Transverse colon (tissue), 4 donors: ENCODE data around the gene CYB5D1. TPM values are rescaled to one million over a fixed set of nuclear protein-coding genes. Genes with fewer than 3 reads are reported as not detected.

ENCODE experiments used
- DNase-seq: peaks from one replicate; pipeline ENCODE4 v3.0.0-alpha.2; 2019
- H3K27ac ChIP-seq, 4 donors: fragments of 200-600 bp; sonication (generic); 2 replicates each; pipeline ENCODE4 v1.5.1; 2016 to 2018; ENCODE audit warnings: inconsistent platforms in 4 of 4
- H3K27me3 ChIP-seq: fragments of 200-600 bp; sonication (generic); 2 replicates; pipeline ENCODE4 v1.5.1; 2017; ENCODE audit warnings: inconsistent platforms
- H3K36me3 ChIP-seq, 4 donors: fragments of 200-600 bp; sonication (generic); 2 replicates each; pipeline ENCODE4 v1.5.1; 2017 to 2019; ENCODE audit warnings: inconsistent platforms in 4 of 4
- H3K4me1 ChIP-seq, 4 donors: fragments of 200-600 bp; sonication (generic); 2 replicates each; pipeline ENCODE4 v1.5.1; 2017 to 2020; ENCODE audit warnings: inconsistent platforms in 4 of 4
- H3K4me3 ChIP-seq, 4 donors: fragments of 200-600 bp; sonication (generic); 1 replicate in 1 of 4; 2 replicates in 3 of 4; pipeline versions ENCODE4 v1.5.1 to v1.6.1; 2017 to 2019; ENCODE audit warnings: inconsistent platforms in 4 of 4
- H3K9me3 ChIP-seq, 2 donors: fragments of 200-600 bp; sonication (generic); 2 replicates each; pipeline ENCODE4 v1.5.1; 2017 to 2019; ENCODE audit warnings: inconsistent platforms in 2 of 2
- EP300 ChIP-seq: sonication (generic); formaldehyde crosslinking; IDR thresholded peaks from one replicate; pipeline ENCODE4 v1.6.1; 2017; ENCODE audit warnings: antibody characterized with exemption, low read depth
- POLR2A ChIP-seq: fragments of 450-650 bp; IDR thresholded peaks from one replicate; pipeline ENCODE4 v1.6.1; 2016; ENCODE audit warnings: antibody characterized with exemption, mild to moderate bottlenecking, moderate library complexity
- POLR2AphosphoS5 ChIP-seq, 3 donors: sonication (generic); formaldehyde crosslinking; IDR thresholded peaks; one replicate each; pipeline ENCODE4 v1.6.1; 2016; ENCODE audit warnings: antibody characterized with exemption in 3 of 3
- WGBS, 2 donors: methylation state at CpG; one replicate each; pipeline ENCODE4 v1.1.5; 2018; ENCODE audit warnings: low coverage in 1 of 2; 5-methylcytosine and 5-hydroxymethylcytosine counted together
- in situ Hi-C, 4 donors: fragments of 200-750 bp; cut with MboI; loops; one replicate each; pipeline versions ENCODE4 v1.15.0 to v1.15.1; 2017; ENCODE audit warnings: low sequenced_read_pairs in 3 of 4, low pct_ligation_motif_present in 1 of 4, low pct_unique_long_range_greater_than_20kb in 1 of 4
- intact Hi-C: fragments of 100-400 bp; cut with DNase I; formaldehyde crosslinking; loops from one replicate; pipeline ENCODE4 v1.15.1; 2023; ENCODE audit warnings: low total_unique reads
- total RNA-seq, 4 donors: library from RNA; depleted of rRNA; stranded (reverse); fragments of >200 nt; gene quantifications; one replicate each; pipeline ENCODE4 v1.1.0, GENCODE V29; 2016
- TF ChIP-seq, protein P1 (sequence below), 5 experiments: fragments of 200-600 bp in 3 of 5; fragments of 450-650 bp in 2 of 5; sonication (generic) in 3 of 5; IDR thresholded peaks; 1 replicate in 2 of 5; 2 replicates in 3 of 5; pipeline ENCODE4 v1.5.1; 2016 to 2017; ENCODE audit warnings: antibody characterized with exemption in 5 of 5, inconsistent platforms in 3 of 5, mild to moderate bottlenecking in 2 of 5, moderate library complexity in 1 of 5

CYB5D1 gene
- total RNA-seq, 4 donors from 2014 or later = 4.9 to 50.4 (median 9.6) TPM; not detected in 1

DNA sequence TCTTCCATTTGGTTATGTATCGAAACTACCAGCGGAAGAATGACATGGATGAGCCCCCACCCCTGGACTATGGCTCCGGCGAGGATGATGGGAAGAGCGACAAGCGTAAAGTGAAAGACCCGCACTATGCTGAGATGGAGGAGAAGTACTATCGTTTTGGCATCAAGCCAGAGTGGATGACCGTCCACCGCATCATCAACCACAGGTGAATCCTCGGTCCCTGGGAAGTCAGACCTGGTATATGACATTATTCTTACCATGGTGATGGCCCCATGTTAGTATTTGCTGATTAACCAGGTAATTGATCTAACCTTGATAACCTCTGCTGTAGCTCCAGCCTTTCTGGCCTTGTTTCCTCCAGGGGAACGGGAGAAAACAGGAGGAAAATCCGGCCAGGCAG, 39.3 kb downstream of the CYB5D1 start:
- Histone ChIP-seq H3K27me3 (no peaks in the 10 kb centered on the region), H3K36me3 (peaks cover 0 to 47% (median 23%) of the 10 kb centered on the region in 4 donors), H3K4me1 (no peaks in the 10 kb centered on the region), H3K9me3 (no peaks in the 10 kb centered on the region), H3K27ac (no peak overlapping the region), H3K4me3 (no peak overlapping the region)
- WGBS, 2 donors = 72 to 91% methylated on average over 7 to 13 of the region's 13 CpGs
- no peak for TF ChIP-seq POLR2AphosphoS5 (IDR thresholded peaks at IDR 0.05)
- no peak for TF ChIP-seq EP300
- TF ChIP-seq POLR2A = no peak
- TF ChIP-seq, protein P1, sequence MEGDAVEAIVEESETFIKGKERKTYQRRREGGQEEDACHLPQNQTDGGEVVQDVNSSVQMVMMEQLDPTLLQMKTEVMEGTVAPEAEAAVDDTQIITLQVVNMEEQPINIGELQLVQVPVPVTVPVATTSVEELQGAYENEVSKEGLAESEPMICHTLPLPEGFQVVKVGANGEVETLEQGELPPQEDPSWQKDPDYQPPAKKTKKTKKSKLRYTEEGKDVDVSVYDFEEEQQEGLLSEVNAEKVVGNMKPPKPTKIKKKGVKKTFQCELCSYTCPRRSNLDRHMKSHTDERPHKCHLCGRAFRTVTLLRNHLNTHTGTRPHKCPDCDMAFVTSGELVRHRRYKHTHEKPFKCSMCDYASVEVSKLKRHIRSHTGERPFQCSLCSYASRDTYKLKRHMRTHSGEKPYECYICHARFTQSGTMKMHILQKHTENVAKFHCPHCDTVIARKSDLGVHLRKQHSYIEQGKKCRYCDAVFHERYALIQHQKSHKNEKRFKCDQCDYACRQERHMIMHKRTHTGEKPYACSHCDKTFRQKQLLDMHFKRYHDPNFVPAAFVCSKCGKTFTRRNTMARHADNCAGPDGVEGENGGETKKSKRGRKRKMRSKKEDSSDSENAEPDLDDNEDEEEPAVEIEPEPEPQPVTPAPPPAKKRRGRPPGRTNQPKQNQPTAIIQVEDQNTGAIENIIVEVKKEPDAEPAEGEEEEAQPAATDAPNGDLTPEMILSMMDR (IDR thresholded peaks at IDR 0.05) = no peak
- DNase-seq = no peak
- intact Hi-C loops = no loop called here
- in situ Hi-C loops = no loop called here

DNA sequence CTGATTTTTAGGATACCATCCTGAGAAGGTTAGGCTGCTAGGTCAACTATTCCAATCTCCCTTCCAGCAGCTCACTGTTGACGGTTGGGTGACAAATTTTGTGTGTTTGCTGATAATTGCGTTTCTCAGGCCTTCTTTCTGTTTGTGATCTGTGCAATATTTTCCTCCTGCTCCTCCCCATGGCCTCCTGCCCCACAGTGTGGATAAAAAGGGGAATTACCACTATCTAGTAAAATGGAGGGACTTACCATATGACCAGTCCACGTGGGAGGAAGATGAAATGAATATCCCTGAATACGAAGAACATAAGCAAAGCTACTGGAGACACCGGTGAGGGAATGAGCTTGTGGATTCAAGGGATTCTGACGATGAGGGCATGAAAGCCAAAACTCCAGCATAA, 40.0 kb downstream of the CYB5D1 start:
- intact Hi-C loops (no loop called here), in situ Hi-C loops (no loop called here)
- DNase-seq = peak; percentile 27
- Histone ChIP-seq H3K4me1 (no peaks in the 10 kb centered on the region), H3K9me3 (no peaks in the 10 kb centered on the region), H3K4me3 (no peak overlapping the region), H3K36me3 (peaks cover 0 to 49% (median 24%) of the 10 kb centered on the region in 4 donors), H3K27ac (no peak overlapping the region), H3K27me3 (no peaks in the 10 kb centered on the region)
- TF ChIP-seq, protein P1 (IDR thresholded peaks at IDR 0.05) = peak; percentile 38 to 79 (median 53)
- TF ChIP-seq POLR2A = no peak
- WGBS, 2 donors = 43 to 44% methylated on average over 5 to 6 of the region's 6 CpGs

DNA sequence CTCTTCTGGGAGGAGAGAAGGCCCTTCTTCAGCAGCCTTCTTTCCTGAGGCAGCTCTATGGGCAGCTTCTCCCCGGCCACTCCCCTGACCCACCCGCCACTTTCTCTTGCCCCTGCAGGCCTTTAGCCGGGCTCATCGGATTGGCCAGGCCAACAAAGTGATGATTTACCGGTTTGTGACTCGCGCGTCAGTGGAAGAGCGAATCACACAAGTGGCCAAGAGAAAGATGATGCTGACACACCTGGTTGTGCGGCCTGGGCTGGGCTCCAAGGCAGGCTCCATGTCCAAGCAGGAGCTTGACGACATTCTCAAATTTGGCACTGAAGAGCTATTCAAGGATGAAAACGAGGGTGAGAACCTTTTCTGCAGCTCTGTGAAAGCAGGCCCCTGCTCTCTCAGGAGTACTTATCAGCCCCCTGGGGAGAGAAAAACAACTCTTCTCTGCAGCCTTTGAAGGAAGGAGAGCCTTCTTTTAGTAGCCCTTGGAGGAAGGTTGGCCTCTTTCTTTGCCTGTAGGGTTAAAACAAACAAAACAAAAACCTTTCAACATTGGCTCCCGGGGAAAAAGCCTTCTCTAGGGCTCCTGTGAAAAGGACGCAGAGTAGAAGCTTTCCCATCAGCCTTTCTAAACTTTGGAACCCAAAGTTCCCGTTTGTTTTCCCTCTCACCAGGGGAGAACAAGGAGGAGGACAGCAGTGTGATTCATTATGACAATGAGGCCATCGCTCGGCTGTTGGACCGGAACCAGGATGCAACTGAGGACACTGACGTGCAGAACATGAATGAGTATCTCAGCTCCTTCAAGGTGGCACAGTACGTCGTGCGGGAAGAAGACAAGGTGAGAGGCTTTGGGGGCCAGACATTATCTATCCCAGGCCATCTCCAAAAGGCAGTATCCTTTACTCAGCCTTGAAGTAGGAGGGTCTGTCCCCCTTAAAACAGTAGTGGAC, 45.6 kb downstream of the CYB5D1 start:
- WGBS, 2 donors = 86 to 94% methylated on average over 8 to 22 of the region's 22 CpGs
- intact Hi-C loops (no loop called here), in situ Hi-C loops (no loop called here)
- TF ChIP-seq POLR2AphosphoS5 (IDR thresholded peaks at IDR 0.05) (no peak), POLR2A (no peak), EP300 (no peak)
- TF ChIP-seq, protein P1 (IDR thresholded peaks at IDR 0.05) = no peak
- no peak for DNase-seq
- Histone ChIP-seq H3K27ac (no peak overlapping the region), H3K36me3 (peaks cover 0 to 74% (median 32%) of the 10 kb centered on the region in 4 donors), H3K4me3 (no peak overlapping the region), H3K27me3 (no peaks in the 10 kb centered on the region), H3K4me1 (no peaks in the 10 kb centered on the region), H3K9me3 (no peaks in the 10 kb centered on the region)

DNA sequence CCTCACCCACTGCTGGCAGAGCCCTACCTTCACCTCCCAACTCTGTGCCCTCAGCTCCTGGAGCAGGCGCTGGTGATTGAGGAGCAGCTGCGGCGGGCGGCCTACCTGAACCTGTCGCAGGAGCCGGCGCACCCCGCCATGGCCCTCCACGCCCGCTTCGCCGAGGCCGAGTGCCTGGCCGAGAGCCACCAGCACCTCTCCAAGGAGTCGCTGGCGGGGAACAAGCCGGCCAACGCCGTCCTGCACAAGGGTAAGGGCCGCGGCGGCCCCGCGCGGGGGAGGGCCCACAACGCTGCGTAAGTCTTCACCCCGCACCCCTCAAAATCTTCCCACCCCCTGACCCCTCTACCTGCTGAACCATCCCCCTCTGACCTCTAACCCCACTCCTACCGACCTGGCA, 51.3 kb downstream of the CYB5D1 start:
- intact Hi-C loops = no loop called here
- in situ Hi-C loops = no loop called here

More for the DNA sequence above, 51.3 kb downstream of the CYB5D1 start:
- Histone ChIP-seq H3K27ac (no peak overlapping the region), H3K4me3 (no peak overlapping the region), H3K9me3 (no peaks in the 10 kb centered on the region), H3K36me3 (peaks cover 0 to 45% (median 20%) of the 10 kb centered on the region in 4 donors), H3K4me1 (peaks cover 0 to 5% (median 0%) of the 10 kb centered on the region in 4 donors), H3K27me3 (no peaks in the 10 kb centered on the region)
- no peak for DNase-seq
- 94% methylated on average over 24 of the region's 29 CpGs; no CpG with 5 or more reads in 1 of the 2 donors for WGBS, 2 donors
- no peak for TF ChIP-seq POLR2A
- no peak for TF ChIP-seq EP300
- TF ChIP-seq, protein P1 (IDR thresholded peaks at IDR 0.05) = no peak
- no peak for TF ChIP-seq POLR2AphosphoS5 (IDR thresholded peaks at IDR 0.05)
